OCI-LY7 (cell line): ENCODE measurements around the gene PGLYRP2.

Experiments
- EZH2phosphoT487 ChIP-seq: fragments of 200-600 bp; sonication (generic); IDR thresholded peaks from 2 replicates; pipeline ENCODE4 v1.6.1; 2018; ENCODE audit warnings: low read depth, borderline replicate concordance, mild to moderate bottlenecking, mixed run types, antibody characterized with exemption, low read length, moderate library complexity, mixed read lengths
- TF ChIP-seq, protein P1 (sequence below): fragments of 200-600 bp; sonication (generic); conservative IDR thresholded peaks from 2 replicates; pipeline ENCODE4 v1.5.1; 2014; ENCODE audit warnings: mild to moderate bottlenecking, antibody characterized with exemption, low read length, moderate library complexity, mixed read lengths

DNA sequence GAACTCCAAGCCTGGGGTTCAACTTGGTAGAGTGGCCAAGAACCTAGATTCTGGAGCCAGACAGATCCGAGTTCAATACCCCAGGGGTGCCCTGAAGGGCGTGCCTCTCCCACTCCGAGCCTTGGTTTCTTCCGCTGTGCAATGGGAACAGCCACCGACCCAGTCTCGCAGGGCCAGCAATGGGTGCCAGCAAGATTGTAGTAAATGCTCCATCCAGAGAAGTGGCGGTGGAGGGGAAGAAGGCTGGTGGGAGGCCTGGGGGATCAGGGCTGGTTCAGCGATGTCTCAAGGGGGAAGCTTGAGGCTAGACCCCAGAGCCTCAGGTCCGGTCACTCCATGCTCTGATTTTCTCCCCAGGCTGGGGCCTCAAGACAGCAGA lies 34.1 kb downstream of the PGLYRP2 start:
- TF ChIP-seq, protein P1, sequence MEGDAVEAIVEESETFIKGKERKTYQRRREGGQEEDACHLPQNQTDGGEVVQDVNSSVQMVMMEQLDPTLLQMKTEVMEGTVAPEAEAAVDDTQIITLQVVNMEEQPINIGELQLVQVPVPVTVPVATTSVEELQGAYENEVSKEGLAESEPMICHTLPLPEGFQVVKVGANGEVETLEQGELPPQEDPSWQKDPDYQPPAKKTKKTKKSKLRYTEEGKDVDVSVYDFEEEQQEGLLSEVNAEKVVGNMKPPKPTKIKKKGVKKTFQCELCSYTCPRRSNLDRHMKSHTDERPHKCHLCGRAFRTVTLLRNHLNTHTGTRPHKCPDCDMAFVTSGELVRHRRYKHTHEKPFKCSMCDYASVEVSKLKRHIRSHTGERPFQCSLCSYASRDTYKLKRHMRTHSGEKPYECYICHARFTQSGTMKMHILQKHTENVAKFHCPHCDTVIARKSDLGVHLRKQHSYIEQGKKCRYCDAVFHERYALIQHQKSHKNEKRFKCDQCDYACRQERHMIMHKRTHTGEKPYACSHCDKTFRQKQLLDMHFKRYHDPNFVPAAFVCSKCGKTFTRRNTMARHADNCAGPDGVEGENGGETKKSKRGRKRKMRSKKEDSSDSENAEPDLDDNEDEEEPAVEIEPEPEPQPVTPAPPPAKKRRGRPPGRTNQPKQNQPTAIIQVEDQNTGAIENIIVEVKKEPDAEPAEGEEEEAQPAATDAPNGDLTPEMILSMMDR, result no peak
- no peak for TF ChIP-seq EZH2phosphoT487
